Fibroblast of skin of back (primary cell): ENCODE results near the gene TMEM151A.

Experiments
- DNase-seq: peaks from one replicate; pipeline ENCODE4 v3.0.0-alpha.2; 2013

Gene TMEM151A

DNA sequence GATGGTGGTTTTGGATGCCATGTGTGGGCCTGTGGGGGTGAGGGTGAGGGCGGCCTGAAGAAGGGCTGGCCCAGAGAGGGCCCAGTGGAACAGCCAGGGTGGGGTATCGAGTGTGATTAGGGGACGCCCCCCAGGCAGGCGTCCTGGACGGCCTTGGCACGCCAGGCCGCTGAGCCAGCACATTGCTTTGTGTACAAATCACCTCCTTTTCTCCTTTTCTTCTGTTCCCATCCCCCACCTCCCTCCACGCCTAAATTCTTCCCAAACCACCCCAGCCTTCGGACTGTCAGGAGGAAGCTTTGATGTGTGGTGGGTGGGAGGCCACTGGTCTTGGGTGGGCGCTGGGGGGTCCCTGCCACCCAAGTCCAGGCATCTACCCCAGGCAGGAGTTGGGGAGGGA, 33.0 kb downstream of the TMEM151A start:
- DNase-seq: peak; percentile 75

DNA sequence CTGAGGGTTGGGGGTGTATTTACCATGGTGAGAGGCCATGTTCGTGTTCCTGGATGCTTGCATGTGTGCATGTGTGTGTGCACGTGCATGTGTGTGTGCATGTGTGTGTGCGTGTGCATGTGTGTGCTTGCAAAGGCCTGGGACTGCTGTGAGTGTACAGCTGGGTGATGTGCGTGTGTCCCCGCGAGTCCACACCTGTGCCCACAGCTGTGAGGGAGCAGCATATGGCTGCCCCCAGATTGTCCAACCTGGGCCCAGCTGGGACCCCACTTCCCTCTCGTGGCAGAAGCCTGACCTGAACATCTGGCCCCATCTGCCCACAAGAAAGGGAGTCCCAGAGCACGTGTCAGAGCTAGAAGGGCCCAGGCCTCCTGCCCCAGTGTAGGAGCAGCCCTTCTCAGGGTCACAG, 33.6 kb downstream of the TMEM151A start:
- no peak for DNase-seq

DNA sequence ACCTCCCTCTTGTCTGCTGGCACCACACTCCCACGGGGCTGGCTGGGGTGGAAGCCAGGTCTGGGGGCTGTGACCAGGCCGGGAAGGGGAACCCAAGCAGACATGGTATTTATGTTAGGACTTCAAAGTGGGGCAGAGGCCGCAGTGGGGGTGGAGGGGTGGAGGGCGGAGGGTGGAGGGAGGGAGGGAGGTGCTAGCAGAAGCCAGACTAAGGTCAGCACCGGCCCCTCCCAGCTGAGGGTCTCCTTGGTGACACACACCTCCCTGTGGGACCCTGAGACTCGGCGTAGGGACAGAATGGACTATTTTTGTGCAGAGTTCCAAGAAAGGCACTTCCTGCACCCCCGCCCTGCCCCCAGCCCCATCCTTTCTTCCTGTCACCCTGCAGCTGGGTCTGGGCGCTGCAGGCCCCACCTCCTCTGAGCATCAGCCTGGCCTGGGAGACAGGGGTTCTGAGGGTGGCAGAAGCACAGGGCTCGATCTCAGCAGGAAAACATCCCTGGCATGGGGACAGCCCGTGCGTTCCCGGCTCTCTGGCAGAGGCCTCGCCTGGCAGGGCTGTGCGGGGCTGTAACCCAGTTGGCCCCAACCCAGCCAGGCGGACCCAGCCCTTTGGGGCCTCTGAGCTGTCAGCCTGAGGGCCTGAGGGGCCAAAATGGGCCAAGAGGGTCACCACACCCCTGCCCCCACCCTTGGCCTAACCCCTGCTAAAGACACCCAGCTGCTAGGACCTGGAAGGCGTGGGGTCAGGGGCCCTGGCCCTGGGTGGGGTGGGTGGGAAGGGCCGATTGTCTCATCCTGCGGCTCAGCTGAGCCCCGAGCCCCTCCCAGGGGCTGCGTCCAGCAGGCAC, 34.8 kb downstream of the TMEM151A start:
- DNase-seq: peak; percentile 94

DNA sequence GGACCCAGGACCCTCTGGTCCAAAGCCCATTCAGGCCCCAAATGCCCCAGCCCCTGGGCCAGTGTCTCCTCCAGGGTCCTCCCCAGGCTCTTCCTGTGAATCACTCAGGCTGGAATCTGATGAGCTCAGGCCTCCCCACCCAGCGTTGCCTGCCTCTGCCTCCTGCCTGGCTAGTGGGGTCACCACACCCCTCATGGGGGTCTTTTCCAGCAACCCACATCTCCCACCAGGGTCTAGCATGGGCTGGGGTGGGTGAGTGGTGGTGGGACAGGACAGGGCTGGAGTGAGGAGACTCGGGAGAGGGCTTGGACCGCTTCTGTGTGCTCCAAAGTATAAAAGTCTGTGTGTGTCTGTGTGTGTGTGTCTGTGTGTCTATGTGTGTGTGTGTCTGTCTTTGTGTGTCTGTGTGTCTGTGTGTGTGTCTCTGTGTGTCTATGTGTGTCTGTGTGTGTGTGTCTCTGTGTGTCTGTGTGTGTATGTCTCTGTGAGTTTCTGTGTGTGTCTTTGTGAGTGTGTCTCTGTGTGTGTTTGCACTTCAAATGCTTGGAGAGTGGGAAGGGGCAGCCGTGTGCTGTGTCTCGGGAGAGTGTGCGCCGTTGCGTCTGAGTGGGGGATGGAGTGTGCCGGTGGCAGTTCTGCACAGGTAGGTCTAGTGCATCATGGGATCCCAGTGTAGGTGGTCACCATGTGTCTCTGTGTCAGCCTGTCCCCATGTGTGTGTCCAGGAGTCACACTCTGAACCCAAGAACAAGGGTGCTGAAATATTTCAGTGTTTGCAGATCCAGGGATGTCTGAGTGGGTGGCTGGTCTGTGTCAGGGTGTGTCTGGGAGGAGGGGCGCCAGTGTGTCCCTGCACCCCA, 35.7 kb downstream of the TMEM151A start:
- DNase-seq: peak; percentile 90

DNA sequence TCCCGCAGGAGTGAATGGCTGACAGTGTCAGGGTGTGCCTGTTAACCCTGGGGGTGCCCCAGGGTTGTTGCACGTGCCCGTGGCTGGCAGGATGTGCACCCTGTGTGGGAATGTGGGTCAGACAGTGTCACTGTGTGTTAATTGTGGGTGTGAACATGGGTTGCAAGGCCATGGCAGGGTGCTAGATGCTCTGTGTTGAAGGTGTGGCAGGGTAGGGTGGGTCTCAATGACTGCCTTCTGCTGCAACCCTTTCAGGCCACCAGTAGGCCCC, 36.3 kb downstream of the TMEM151A start:
- DNase-seq: peak; percentile 33

DNA sequence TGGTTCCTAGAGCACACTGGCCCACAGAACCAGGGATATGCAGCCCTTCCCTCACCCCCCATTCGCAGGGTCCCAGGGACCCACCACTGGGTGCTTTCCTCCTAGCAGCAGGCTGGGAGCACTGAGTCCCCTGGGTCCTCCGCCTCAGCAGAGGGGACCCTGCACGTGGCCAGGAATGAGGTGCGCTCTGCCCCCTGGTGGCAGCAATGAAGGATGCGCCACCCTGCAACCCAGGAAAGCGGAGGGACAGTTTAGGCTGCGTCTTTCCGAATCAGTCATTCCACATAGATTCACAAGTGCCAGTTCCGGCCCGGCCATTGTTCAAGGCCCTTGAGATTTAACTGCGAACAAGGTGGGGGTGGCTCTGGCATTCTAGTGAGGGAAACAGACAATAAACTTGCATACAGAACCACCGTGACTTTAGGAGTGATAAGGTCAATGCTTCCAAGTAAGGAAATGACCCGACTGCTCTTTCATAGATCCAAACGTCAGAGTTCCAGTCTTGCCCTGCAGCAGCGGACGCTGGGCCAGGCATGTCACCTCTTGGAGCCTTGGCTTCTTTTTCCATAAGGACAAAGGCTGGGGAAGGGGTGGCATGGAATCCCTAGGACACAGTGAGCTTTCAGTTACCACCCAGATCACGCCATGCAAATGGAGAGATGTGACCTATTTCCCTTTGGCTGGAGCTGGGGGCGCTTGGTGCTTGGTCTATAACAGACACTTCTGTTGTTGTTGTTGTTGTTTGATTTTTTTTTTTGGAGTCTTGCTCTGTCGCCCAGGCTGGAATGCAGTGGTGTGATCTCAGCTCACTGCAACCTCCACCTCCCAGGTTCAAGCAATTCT, 36.8 kb downstream of the TMEM151A start:
- DNase-seq: peak; percentile 82

DNA sequence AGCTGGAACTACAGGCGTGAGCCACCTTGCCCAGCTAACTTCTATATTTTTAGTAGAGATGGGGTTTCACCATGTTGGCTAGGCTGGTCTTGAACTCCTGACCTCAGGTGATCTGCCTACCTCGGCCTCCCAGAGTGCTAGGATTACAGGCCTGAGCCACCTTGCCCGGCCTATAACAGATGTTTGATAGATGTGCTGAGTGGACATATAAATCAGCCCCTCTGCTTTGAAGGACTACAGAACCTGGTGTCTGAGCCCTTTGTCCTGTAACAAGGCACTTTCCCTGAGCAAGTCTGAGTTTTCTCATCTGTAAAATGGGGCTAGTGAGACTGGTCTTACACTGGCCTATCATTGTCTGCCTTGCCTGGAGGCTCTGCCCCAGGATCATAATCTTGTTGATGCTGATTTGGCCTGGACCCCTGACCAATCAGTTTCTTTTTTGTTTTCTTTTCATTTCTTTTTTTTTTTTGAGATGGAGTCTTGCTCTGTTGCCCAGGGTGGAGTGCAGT, 37.5 kb downstream of the TMEM151A start:
- no peak for DNase-seq

DNA sequence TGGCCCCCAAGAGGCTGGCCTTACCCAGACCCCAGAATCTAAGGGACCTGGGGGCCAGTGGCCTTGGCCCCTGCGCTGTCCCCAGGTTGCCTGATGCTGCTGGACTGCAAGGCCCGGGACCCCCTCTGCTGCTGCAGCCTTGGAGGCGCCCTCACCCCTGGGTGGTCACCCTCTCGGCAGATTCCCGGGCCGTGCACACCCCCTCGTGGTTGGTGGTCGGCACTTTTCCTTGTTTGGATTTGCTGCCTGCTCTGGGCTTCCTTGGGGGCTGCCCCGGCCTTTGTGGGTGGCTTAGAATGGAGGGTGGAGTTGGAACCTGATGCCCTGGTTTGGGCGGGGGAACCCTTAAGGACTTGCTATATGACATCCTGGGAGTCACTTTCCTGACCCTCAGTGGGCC, 39.2 kb downstream of the TMEM151A start:
- DNase-seq: no peak

DNA sequence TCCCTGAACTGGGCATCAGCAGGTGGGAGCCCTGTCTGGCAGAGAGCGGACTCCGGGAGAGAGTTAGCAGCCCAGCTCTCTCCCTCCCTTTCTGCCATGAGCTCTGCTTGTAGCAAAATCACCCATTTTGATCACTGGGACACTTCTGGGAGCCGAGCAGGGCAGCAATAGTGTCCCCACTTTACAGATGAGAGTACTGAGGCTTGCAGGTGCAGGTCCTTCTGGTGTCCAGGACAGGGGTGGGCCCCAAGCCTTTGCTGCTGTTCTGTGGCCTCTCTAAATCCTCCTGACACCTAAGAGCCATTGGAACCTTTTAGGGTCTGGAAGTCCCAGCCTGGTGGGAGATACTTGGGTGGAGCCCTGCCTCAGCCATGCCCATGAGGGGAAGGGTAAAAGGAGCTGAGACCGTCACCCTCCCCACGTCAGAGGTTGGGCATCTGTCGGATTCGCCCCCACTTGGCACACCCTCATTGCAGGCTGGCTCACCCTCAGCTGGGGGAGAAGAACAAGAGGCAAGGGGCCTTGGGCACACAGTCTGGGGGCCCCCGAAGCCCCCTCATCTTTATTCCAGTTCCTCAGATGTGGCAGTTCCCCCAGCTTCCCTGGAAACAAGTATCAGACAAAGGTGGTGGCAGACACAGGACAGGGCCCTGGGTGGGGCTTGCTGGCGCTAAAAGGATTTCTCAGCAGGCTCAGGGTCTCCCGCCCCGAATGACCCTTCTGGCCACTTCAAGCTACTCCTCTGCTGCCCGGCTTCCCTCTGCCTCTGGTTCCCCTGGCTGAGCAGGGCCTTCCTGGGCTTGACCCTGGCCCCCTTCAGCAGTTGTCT, 40.1 kb downstream of the TMEM151A start:
- DNase-seq: no peak

DNA sequence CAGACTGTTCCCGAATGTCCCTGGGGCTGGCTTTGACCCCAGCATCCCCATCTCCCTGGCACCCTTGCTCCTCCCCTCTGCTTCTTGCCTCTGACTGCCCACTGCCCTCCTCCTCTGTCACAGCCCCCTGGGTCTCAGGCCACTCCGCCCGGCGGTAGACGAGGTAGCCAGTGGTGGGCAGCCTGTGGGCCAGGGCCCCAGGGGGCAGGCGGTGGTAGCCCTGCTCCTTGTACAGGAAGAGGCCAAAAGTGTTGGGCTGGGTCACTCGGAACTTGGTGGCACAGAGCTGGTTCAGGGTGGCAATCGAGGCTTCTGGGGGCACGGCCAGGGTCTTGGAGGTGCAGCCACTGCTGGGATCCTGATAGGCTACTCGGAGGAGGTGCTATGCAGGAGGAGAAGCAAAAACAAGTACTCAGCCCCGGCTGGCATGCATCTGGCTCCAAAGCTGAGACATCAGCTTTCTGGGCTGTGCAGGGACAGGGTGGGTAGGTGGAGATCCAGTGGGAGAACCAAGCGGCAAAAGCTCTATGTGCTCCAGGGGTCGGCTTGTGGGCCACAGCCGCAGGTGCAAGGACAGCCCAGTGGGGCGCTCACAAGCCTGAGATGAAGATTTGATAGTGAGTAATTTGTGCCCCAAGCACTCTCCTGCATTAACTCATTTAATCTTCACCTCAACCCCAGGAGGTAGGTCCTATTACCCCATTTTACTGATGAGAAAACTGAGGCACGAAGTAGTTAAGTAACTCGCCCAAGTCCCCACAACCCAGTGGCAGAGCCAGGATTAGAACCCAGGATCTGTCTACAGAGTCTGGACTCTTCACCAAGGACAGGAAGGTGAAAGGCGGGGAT, 40.9 kb downstream of the TMEM151A start:
- DNase-seq: no peak

DNA sequence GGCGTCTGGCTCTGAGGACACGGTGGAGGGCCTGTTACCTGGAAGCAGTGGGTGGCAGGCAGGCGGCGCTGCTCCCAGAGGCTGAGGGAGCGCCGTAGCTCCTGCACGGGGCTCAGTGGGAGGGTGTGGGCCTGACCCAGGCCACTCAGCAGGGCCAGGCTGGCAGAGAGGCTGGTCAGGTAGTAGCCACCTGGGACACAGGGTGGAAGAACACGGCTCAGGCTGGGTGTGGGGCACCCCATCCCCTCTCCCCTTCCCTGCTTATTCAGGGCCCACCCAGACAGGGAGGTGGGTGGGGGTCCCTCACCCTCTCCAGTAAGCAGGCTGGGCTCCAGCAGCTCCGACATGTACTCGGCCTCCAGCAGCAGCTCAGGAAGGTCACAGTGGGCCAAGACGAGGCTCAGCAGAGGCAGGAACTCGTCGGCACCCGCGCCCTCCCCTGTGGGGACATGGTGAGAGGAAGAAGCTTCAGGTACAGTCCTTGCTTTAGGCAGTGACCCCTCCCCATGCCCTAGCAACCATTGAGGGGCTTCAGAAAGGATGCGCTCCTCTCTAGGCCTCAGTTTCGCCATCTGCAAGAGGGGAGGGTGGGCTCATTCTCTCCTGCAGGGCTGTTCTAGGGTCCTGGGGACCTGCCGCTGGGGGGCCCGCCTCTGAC, 41.7 kb downstream of the TMEM151A start:
- DNase-seq: no peak

DNA sequence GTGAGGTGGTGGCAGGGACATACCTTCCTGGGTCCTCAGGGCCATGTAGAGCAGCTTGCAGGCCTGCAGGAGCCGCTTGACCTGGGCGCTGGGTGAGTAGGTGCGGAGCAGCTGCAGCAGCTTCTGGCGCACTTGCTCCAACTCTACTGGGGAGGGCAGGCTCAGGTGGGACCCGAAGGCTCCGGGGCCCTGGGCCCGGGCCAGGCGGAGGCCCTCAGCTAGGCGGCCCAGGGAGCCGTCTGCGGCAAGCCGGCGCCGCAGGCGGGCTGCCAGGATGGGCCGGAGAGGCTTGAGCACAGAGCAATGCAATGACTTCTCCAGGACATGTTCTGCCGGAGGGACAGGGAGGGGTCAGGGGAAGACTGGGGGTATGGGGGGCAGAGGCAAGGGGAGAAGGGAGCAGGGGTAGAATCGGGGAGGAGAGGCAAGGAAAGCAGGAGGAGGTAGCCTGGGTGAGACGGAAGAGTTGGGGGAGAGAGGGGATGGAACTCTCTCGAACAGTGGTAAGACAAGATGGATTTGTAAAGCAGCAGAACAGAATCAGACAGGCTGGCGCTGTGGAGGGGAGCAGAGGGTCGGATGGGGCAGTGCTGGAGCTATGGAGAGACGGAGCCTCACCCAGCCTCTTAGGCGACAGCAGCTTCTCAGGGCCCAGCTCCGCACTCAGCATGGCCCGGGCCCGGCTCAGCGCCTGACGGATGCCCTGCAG, 42.4 kb downstream of the TMEM151A start:
- no peak for DNase-seq

DNA sequence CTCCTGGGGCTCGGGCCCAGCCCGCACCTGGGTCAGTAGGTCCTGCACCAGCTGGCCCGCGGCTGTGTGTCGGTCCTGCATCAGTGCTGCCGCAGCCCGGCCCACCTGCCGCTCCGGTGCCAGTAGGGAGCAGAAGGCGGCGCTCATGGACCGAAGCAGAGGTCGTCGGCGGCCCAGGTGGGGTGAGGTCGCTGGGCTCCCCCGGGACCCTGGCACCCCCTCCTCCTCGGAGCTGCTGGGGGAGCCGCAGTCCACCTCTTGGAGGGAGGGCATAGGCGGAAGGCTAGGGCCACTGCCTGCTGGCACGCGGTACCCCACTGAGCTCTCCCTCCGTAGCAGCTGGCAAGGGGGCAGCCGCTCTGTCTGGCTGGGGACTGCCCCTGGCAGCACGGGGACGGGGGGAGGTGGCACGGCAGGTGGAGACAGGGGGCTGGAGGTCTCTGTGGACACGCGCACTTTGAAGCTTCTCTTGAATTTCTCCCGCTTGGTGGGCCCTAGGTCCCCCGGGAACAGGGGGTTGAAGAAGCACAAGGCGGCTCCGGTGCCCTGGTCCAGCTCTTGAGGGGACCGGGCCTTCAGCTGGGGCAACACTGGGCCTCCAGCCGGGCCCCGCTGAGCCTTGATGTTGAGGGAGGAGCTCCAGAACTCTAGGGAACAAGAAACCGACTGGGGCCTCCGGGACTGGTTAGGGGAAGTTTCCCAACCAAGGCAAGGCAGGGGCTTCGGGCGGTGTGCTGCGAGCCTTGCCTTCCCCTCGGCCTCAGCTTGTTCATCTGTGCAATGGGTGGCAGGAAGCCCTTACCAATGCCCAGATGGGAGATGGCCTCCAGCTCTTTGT, 43.1 kb downstream of the TMEM151A start:
- DNase-seq: no peak

DNA sequence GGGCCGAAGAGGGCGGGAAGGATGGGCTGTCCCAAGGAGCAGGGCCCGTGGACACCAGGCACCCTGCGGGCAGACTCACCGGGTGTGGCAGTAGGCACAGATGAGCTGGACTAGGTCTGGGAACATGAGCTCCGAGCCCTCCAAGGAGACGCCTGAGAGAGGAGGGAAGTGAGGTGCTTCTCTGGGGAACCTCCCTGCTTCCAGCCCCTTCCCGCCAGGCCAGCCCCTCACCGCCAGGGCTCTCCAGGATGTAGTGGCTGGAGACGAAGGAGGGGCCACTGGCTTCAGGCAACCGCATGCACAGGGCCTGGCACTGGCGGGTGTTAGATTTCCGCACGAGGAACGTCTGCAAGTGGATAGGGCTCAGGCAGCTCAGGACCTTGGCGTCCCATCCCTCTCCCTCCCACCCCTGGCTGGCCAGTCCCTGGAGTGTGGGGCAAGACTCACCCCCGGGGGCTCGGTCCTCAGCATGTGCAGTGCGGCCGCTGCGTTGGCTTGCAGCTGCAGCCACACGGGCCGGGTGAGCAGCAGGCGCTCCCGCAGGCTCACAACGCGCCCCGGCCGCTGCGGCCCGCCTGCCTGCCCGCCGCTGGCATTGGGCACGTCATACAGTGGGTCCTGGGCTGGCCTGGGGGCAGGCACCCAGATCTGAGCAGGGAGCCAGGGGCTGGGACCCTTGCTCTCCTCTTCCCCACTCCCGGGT, 44.0 kb downstream of the TMEM151A start:
- peak; percentile 69 for DNase-seq

DNA sequence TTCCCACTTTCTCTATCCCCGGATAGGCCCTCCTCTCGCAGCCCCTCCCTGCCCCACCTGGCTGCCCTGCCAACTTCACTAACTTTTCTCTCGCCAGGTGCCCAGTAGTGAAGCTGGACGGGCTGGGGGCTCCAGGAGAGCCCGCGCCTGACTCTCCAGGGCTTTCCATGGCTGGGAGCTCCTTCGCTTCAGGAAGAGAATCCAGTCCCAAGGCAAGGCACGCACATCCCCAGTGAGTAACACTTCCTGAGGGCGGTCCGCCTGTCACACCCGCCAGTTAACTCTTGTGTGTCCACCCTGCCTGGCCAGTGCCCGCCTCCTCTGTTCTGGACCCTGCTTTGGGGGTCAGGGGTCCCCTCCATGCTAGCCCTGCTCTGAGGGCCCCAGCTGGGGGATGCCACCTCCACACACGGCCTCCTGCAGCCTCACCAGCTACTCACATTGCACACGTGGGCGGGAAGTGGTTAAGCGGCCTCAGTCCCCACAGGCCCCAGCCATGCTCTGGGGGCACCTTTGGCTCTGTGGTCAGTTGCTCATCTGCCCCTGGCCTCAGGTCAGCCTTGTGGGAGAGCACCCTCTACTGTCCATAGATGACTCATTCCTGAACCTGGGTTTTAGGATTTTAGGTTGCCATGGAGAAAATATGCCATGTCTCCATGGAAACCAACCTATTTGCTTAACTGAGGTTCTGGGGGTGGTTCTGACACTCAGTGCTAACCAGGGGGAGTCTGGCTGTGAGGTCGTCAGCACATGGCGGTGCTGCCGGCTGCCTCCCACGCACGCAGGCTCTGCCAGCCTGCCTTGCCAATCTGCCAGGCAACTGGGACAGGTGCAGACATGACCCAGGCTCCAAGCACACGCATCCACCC, 44.8 kb downstream of the TMEM151A start, which contains the start of gene RIN1:
Gene RIN1 (minus strand): TSS at position 201 of the 869 bp plus-strand sequence. CDS start 32 bp downstream, at position 169.
- DNase-seq: peak; percentile 92

DNA sequence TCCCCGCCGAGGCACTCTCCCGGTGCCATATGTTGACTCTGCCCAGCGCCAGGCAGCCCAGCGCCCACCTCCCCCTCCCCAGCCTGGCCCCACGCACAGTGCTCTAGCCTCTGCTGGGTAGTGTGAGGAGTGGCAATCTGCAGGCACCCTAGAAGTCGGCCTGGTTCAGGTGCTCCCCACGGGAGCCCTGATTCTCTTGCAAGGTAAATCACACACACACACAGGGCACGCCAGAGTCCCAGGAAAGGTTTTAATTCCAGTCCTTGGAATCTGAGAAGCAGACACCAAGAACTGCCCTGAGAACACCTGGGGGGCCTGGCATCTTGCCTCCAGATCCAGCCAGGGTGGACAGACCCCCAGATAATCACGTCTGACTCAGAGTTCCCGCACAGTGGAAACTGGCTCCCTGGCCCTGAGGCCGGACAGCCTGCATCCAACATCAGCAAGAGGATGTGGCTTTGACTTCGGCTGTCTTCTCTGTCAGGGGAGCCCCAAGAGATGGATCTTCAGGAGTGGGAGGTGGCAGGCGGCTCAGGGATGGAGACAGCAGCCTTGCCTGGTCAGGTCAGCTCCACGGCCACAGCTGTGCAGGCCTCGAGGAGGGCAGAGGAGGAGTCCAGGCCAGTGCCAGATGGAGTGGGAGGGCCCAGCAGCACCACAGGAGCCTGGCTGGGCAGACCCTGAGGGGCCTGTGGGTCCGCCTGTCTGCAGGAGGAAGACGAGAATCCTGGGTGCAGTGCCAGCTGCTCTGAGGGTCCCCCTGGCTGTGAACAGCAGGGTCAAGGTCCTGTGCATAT, 45.6 kb downstream of the TMEM151A start:
- DNase-seq: no peak
